Bronchial epithelial cell (primary cell): ENCODE data around the gene TAPT1. TPM values are rescaled to one million over a fixed set of nuclear protein-coding genes. Genes with fewer than 3 reads are reported as not detected.
A peak's percentile ranks its signal among the peaks of the same experiment; 100 is the strongest.
"Not testable (repeated sequence)": the region's sequence is repeated elsewhere in the genome, so short reads cannot be mapped to it uniquely, and the experiment has no call there.

Experiments
- DNase-seq: peaks from one replicate; pipeline ENCODE4 v3.0.0-alpha.2; 2010; ENCODE audit warnings: low read depth
- FAIRE-seq: peaks from 2 replicates; lab custom pipeline; 2011; peaks lifted over from hg19 to GRCh38; lab: Jason Lieb, UNC
- H3K27me3 ChIP-seq: 2 replicates; pipeline ENCODE4 v1.5.1; 2011; ENCODE audit warnings: low read length; ENCODE audit not compliant: control insufficient read depth, insufficient read depth
- H3K36me3 ChIP-seq: 2 replicates; pipeline ENCODE4 v1.5.1; 2011; ENCODE audit warnings: low read length; ENCODE audit not compliant: control insufficient read depth, insufficient read depth
- H3K4me3 ChIP-seq: 2 replicates; pipeline ENCODE4 v1.5.1; 2011; ENCODE audit warnings: mild to moderate bottlenecking, low read depth, low read length, control low read depth
- CTCF ChIP-seq: IDR thresholded peaks from 2 replicates; pipeline ENCODE4 v1.5.1; 2011; ENCODE audit warnings: mild to moderate bottlenecking, moderate library complexity, low read length, control low read depth, inconsistent platforms; ENCODE audit not compliant: insufficient read depth, severe bottlenecking
- total RNA-seq: library from RNA; depleted of rRNA; stranded (reverse); fragments of >200 nt; gene quantifications from 2 replicates; pipeline ENCODE4 v1.2.1, GENCODE V29; 2014

Gene TAPT1
- total RNA-seq, 1 donor from 2014 or later, result 15.0 TPM

DNA sequence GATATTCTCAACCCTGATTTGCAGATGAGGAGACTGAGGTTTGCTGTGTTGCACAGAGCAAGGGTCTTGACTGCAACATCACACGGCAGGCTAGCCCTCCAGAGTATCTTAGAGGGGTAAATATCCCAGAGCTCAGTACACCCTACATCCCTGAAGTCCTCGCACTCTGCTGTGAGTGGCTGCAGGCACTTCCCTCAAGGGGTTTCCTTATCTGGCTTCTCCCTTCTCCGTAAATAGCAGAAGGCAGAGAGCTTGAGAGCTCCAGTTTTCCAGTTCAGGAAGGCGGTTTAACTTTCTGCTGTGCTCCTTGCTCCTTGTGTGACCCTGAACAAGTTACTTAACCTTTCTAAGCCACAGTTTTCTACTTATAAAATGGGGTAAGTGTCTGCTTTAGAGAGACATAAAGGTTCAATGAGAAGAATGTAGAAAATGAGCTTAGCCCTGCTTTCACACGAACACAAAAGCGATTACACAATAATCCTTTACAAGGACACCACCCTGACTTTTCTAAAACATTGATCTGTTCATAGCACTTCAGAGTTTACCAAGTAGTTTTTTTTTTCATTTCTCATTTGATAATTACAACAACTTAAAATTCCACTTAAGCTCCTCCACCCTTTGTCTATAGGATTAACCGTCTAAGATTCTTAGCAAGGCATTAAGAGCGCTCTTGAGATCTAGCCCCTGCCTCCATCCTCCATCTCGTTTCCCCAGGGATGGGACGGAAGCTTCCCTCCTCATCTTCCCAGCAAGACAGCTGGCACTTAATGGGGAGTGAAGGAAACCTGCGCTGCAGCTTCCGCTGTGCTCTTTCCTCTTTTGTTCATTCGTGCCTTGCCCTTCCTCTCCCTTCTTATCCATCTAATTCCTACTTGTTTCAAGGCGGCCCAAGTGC lies 68.4 kb downstream of the TAPT1 start:
- FAIRE-seq, result peak; percentile 36
- Histone ChIP-seq H3K36me3 (peaks cover 2% of the 10 kb centered on the region), H3K27me3 (no peaks in the 10 kb centered on the region), H3K4me3 (no peak overlapping the region)
- no peak for TF ChIP-seq CTCF
- no peak for DNase-seq

DNA sequence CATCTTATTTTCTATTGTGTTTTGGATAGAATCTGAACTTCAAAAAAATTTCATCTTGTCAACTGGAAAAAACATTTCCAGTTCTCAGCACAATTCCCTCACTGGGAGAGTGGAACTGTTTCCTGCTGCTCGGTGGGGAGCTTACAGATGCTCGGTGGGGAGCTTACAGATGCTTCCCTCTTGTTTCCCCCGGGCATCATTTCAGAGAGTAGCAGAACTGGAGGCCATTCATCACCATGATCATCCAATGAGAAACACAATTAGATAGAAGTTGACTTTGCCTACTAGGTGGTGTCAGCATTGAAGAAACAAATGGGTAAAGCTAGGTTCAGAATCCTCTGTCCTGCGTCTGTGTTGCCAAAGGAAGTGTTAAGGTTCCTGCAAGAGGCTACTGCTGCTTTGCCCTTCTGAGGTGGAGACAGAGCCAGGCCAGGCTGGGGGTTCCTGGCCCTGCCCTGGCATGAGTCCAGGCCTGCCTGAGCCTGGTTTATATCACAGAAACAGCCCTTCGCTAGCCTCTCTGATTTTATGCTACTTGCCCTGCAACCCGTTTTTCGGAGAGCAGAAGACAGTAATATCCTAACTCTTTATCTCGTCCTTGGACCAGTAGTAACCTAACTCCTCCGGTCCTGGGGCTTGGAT lies 70.6 kb downstream of the TAPT1 start:
- DNase-seq (no peak), FAIRE-seq (peak; percentile 52)
- no peaks in the 10 kb centered on the region for H3K27me3 ChIP-seq
- no peak for TF ChIP-seq CTCF
- no peak overlapping the region for H3K4me3 ChIP-seq
- no peaks in the 10 kb centered on the region for H3K36me3 ChIP-seq

- no peaks in the 10 kb centered on the region for H3K27me3 ChIP-seq
- DNase-seq (no peak), FAIRE-seq (no peak)
- TF ChIP-seq CTCF, result no peak
- H3K4me3 ChIP-seq, result no peak overlapping the region
- no peaks in the 10 kb centered on the region for H3K36me3 ChIP-seq
Observed at GRCh38 chr4:16154451-16154850, 71.8 kb downstream of the TAPT1 start.

DNA sequence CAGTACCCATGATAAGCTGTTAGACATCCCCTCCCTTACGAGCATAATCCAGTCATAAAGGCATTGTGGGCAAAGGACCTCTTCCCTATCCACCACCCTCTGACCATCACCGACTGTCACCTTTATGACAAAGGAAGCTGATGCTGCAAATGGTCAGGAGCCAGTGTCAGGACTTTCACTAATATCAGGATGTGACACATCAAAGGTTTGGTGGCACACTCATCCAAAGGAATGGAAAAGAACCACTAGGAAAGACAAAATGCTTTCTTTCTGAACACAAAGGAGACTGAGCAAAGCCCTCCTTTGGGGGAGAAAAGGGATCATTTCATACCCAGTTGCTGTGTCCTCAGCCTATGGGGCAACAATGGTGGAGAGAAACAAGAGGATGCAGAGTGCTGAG lies 75.6 kb downstream of the TAPT1 start:
- no peaks in the 10 kb centered on the region for H3K36me3 ChIP-seq
- no peak overlapping the region for H3K4me3 ChIP-seq
- no peak for TF ChIP-seq CTCF
- FAIRE-seq (no peak), DNase-seq (no peak)
- no peaks in the 10 kb centered on the region for H3K27me3 ChIP-seq

GRCh38 chr4:16144913-16145312 lies 81.4 kb downstream of the TAPT1 start:
- not testable (repeated sequence) for DNase-seq

DNA sequence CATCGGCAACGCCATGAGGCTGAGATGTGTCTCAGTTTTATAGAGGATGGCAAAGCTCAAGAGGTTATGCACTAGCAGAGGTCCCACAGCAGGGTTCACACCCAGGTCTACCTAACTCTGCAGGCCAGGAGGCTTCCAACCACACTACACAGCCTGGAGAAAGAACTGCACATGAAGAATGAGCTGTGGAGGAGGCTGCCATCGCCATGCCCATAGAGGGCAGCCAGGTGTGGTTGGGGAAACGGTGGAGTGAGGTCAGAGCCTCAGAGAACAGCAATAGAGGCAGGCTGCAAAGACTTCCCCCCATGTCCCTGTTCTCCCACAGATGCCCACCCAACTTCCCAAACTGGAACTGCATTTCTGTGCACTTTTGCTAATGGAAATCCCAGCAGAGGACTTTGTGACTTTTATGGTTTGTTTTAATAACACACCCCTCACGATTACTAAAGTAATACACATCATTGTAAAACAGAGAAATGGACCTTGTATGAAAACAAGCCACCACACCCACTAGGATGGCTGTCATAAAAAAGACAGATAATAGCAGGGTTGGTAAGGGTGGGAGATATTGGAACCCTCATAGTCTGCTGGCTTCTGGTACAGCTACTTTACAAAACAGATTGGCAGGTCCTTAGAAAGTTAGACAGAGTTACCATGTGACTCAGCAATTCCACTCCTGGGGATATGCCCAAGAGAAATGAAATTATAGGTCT lies 83.5 kb downstream of the TAPT1 start:
- Histone ChIP-seq H3K4me3 (no peak overlapping the region), H3K36me3 (no peaks in the 10 kb centered on the region), H3K27me3 (peaks cover 3% of the 10 kb centered on the region)
- no peak for TF ChIP-seq CTCF
- DNase-seq, result no peak
- FAIRE-seq, result no peak

More at GRCh38 chr4:16144913-16145312, 81.4 kb downstream of the TAPT1 start:
- not testable (repeated sequence) for H3K4me3 ChIP-seq, H3K36me3 ChIP-seq, FAIRE-seq, H3K27me3 ChIP-seq
